RWPE2 (cell line): Measurements from ENCODE around the gene CCDC7.

Experiments
- ATAC-seq: fragments of 200-7000 bp; cut with Tn5 transposase; 3 replicates; pipeline ENCODE4 v1.9.1; 2021; ENCODE audit warnings: low read depth
- DNase-seq: peaks from one replicate; pipeline ENCODE4 v3.0.0-alpha.2; 2020; ENCODE audit warnings: low spot score
- H3K27ac ChIP-seq: fragments of 450-650 bp; 2 replicates; pipeline ENCODE4 v1.5.1; 2017; ENCODE audit warnings: mild to moderate bottlenecking; ENCODE audit not compliant: poor library complexity, severe bottlenecking
- H3K27me3 ChIP-seq: fragments of 250-450 bp; sonication (Bioruptor Pico); 2 replicates; pipeline ENCODE4 v1.5.1; 2021; ENCODE audit warnings: mild to moderate bottlenecking, moderate library complexity; ENCODE audit not compliant: insufficient read depth, poor library complexity, severe bottlenecking
- H3K36me3 ChIP-seq: fragments of 250-450 bp; sonication (Bioruptor Pico); 2 replicates; pipeline ENCODE4 v1.5.1; 2020; ENCODE audit warnings: low read depth, mild to moderate bottlenecking, moderate library complexity
- H3K4me1 ChIP-seq: fragments of 250-450 bp; sonication (Bioruptor Pico); 2 replicates; pipeline ENCODE4 v1.5.1; 2021; ENCODE audit warnings: mild to moderate bottlenecking, moderate library complexity; ENCODE audit not compliant: insufficient read depth, poor library complexity, severe bottlenecking
- H3K4me3 ChIP-seq: fragments of 250-450 bp; sonication (Bioruptor Pico); 2 replicates; pipeline ENCODE4 v1.5.1; 2021; ENCODE audit warnings: mild to moderate bottlenecking, moderate library complexity; ENCODE audit not compliant: severe bottlenecking
- H3K9me3 ChIP-seq: fragments of 250-450 bp; sonication (Bioruptor Pico); 2 replicates; pipeline ENCODE4 v1.5.1; 2021; ENCODE audit warnings: mild to moderate bottlenecking, moderate library complexity; ENCODE audit not compliant: severe bottlenecking
- CTCF ChIP-seq: fragments of 450-650 bp; IDR thresholded peaks from one replicate; pipeline ENCODE4 v1.5.1; 2017; ENCODE audit warnings: mild to moderate bottlenecking, moderate library complexity; ENCODE audit not compliant: poor library complexity, severe bottlenecking

The CCDC7 gene

GRCh38 chr10:32846974-32847373 is 401.0 kb downstream of the CCDC7 start:
- no peaks in the 10 kb centered on the region for H3K36me3 ChIP-seq
- ATAC-seq, result no peak
- no peaks in the 10 kb centered on the region for H3K4me1 ChIP-seq
- H3K27me3 ChIP-seq, result no peaks in the 10 kb centered on the region
- no peak overlapping the region for H3K27ac ChIP-seq
- DNase-seq, result no peak
- H3K4me3 ChIP-seq, result no peak overlapping the region
- no peak for TF ChIP-seq CTCF
- no peaks in the 10 kb centered on the region for H3K9me3 ChIP-seq

GRCh38 chr10:32851301-32851700 is 405.4 kb downstream of the CCDC7 start:
- ATAC-seq (no peak), DNase-seq (no peak)
- no peaks in the 10 kb centered on the region for H3K27me3 ChIP-seq
- no peaks in the 10 kb centered on the region for H3K9me3 ChIP-seq
- TF ChIP-seq CTCF, result no peak
- H3K36me3 ChIP-seq, result no peaks in the 10 kb centered on the region
- no peaks in the 10 kb centered on the region for H3K4me1 ChIP-seq
- no peak overlapping the region for H3K4me3 ChIP-seq
- no peak overlapping the region for H3K27ac ChIP-seq

GRCh38 chr10:32854435-32854834 is 408.5 kb downstream of the CCDC7 start:
- no peaks in the 10 kb centered on the region for H3K9me3 ChIP-seq
- no peaks in the 10 kb centered on the region for H3K4me1 ChIP-seq
- ATAC-seq, result no peak
- H3K4me3 ChIP-seq, result no peak overlapping the region
- TF ChIP-seq CTCF, result no peak
- H3K27me3 ChIP-seq, result no peaks in the 10 kb centered on the region
- no peaks in the 10 kb centered on the region for H3K36me3 ChIP-seq
- DNase-seq, result no peak
- H3K27ac ChIP-seq, result no peak overlapping the region

GRCh38 chr10:32865170-32865569 is 419.2 kb downstream of the CCDC7 start:
- Histone ChIP-seq H3K4me1 (no peaks in the 10 kb centered on the region), H3K36me3 (no peaks in the 10 kb centered on the region), H3K27ac (no peak overlapping the region), H3K9me3 (no peaks in the 10 kb centered on the region), H3K27me3 (no peaks in the 10 kb centered on the region), H3K4me3 (no peak overlapping the region)
- TF ChIP-seq CTCF, result no peak
- ATAC-seq, result no peak
- DNase-seq, result no peak

- DNase-seq (no peak), ATAC-seq (no peak)
- H3K36me3 ChIP-seq, result no peaks in the 10 kb centered on the region; the same call in 1 of the 2 replicates
- H3K27me3 ChIP-seq, result no peaks in the 10 kb centered on the region
- TF ChIP-seq CTCF, result no peak
- H3K27ac ChIP-seq, result no peak overlapping the region
- no peak overlapping the region for H3K4me3 ChIP-seq
- H3K9me3 ChIP-seq, result no peaks in the 10 kb centered on the region
- H3K4me1 ChIP-seq, result no peaks in the 10 kb centered on the region
These were observed 432.0 kb downstream of the CCDC7 start for GRCh38 chr10:32877915-32878314.
